ENCODE measurements around the gene GPBP1. TPM values are rescaled to one million over a fixed set of nuclear protein-coding genes. Genes with fewer than 3 reads are reported as not detected.
"Not testable (repeated sequence)": the region's sequence is repeated elsewhere in the genome, so short reads cannot be mapped to it uniquely, and the experiment has no call there.

Gene GPBP1
- total RNA-seq = 218 TPM

- peak within 1 kb of the TSS; percentile 97 for H3K4me3 ChIP-seq (ENCODE audit: low read length)
These were observed at the start of gene GPBP1 for GRCh38 chr5:57173319-57174127. Gene GPBP1, plus strand, starts transcription at chr5:57174059. Its CDS starts 40,072 bp downstream, at chr5:57214131.

DNA sequence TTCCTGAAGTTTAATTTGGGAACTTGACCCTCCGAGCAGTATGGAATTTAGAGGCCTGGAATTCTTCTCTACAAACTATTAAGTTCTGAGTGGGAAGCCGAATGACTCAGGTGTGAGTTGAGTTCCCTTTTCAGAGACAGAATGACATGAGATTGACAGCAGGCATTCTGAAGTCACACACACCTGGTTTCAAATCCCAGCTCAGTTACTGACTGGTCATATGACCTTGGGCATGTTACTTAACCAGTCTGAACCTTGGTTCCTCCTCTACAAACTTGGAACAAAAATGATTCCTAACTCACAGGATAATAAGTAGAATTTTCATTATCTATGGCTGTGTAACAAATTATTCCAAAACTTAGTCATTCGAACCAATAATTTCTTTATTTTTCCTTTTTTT is 45.5 kb upstream of the GPBP1 start:
- Histone ChIP-seq H3K4me1 (ENCODE audit: insufficient read depth, low read length) (no peaks in the 10 kb centered on the region), H3K4me3 (ENCODE audit: low read length) (no peak overlapping the region), H3K9me3 (ENCODE audit: low read depth, low read length) (no peaks in the 10 kb centered on the region), H3K27me3 (ENCODE audit: insufficient read depth, low read length) (no peaks in the 10 kb centered on the region)

More at GRCh38 chr5:57173319-57174127, at the start of gene GPBP1:
- H3K9me3 ChIP-seq (ENCODE audit: low read depth, low read length) = no peaks in the 10 kb centered on the region
- H3K27me3 ChIP-seq (ENCODE audit: insufficient read depth, low read length) = no peaks in the 10 kb centered on the region
- H3K4me1 ChIP-seq (ENCODE audit: insufficient read depth, low read length) = peaks cover 44% of the 10 kb centered on the region

DNA sequence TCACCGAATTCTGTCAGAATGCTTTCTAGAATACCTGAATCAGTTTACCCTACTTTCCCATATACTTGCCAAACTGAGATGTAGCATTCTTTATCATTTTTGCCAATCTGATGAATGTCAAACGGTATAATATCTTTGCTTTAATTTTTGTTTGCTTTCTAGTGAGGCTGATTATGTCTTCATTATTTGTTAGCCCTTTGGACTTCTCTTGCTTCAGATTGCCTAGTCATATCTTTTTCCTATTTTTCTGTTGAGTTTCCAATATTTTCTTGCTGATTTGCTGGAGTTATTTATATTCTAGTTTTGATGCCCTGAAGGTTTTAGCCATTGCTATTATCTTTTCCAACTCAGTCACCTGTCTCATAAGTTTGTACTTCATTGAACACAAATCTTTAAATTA is 40.3 kb upstream of the GPBP1 start:
- Histone ChIP-seq H3K4me3 (ENCODE audit: low read length) (no peak overlapping the region), H3K4me1 (ENCODE audit: insufficient read depth, low read length) (no peaks in the 10 kb centered on the region), H3K27me3 (ENCODE audit: insufficient read depth, low read length) (no peaks in the 10 kb centered on the region), H3K9me3 (ENCODE audit: low read depth, low read length) (no peaks in the 10 kb centered on the region)

DNA sequence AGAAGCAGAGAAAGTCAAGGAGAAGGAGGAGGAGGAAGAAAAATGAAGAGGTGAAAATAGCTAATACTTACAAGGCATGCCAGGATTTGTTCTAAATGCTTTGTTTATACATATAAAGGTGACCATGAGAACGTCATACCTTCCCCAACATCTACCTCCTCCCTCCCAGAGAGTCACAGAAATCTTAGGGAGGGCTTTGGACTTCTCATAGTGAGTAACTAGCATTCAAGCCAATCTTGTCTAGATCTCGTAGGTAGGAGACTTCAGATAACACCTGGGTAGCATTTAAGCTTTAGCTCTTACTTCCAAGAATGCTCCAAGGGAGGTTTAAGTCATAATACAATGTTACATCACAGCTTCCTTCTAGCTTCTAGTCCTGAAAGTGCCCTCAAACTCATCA is 36.5 kb upstream of the GPBP1 start:
- H3K4me1 ChIP-seq (ENCODE audit: insufficient read depth, low read length) = no peaks in the 10 kb centered on the region
- H3K27me3 ChIP-seq (ENCODE audit: insufficient read depth, low read length) = no peaks in the 10 kb centered on the region
- no peaks in the 10 kb centered on the region for H3K9me3 ChIP-seq (ENCODE audit: low read depth, low read length)
- no peak overlapping the region for H3K4me3 ChIP-seq (ENCODE audit: low read length)

- Histone ChIP-seq H3K4me1 (ENCODE audit: insufficient read depth, low read length) (no peaks in the 10 kb centered on the region), H3K27me3 (ENCODE audit: insufficient read depth, low read length) (no peaks in the 10 kb centered on the region), H3K4me3 (ENCODE audit: low read length) (no peak overlapping the region), H3K9me3 (ENCODE audit: low read depth, low read length) (peaks cover 4% of the 10 kb centered on the region)
These were observed 21.5 kb upstream of the GPBP1 start for GRCh38 chr5:57152316-57152715.

- H3K9me3 ChIP-seq (ENCODE audit: low read depth, low read length) = peaks cover 4% of the 10 kb centered on the region
- no peaks in the 10 kb centered on the region for H3K27me3 ChIP-seq (ENCODE audit: insufficient read depth, low read length)
- no peak overlapping the region for H3K4me3 ChIP-seq (ENCODE audit: low read length)
- no peaks in the 10 kb centered on the region for H3K4me1 ChIP-seq (ENCODE audit: insufficient read depth, low read length)
These were observed 18.8 kb upstream of the GPBP1 start for GRCh38 chr5:57155033-57155432.

DNA sequence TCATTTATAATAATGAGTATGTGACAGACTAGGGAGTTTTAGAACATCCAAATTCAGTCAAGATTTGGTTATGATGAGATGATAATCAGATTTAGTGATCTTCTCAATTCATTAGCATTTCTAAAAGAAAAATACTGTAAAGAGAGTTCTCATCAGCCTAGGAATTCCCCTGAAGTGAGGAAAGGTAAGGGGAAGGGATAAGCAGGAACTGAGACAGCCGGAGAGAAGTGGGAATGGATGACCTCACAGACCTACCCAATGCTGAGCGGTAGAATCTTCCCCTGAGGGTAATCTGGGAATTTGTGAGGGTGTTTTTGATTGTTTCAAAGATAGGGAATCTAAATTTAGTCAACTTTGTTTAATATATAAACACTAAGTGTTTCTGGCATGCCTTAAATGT is 16.7 kb upstream of the GPBP1 start:
- Histone ChIP-seq H3K27me3 (ENCODE audit: insufficient read depth, low read length) (no peaks in the 10 kb centered on the region), H3K9me3 (ENCODE audit: low read depth, low read length) (peaks cover 4% of the 10 kb centered on the region), H3K4me3 (ENCODE audit: low read length) (no peak overlapping the region), H3K4me1 (ENCODE audit: insufficient read depth, low read length) (no peaks in the 10 kb centered on the region)

DNA sequence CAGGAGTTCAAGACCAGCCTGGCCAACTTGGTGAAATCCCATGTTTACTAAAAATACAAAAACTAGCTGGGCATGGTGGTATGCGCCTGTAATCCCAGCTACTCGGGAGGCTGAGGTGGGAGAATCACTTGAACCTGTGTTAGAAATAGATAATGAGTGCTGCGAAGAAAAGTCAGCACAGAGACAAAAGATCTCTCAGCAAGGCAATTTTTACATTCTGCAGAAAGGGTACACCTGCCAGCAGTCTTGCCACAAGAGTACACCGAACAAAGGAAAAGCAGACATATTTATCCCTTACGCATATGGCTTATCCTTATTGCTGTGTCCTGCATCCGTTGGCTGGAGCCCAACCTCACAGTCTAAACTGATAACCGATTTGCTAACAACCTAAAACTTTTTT is 16.2 kb upstream of the GPBP1 start:
- Histone ChIP-seq H3K9me3 (ENCODE audit: low read depth, low read length) (peaks cover 4% of the 10 kb centered on the region), H3K27me3 (ENCODE audit: insufficient read depth, low read length) (no peaks in the 10 kb centered on the region), H3K4me1 (ENCODE audit: insufficient read depth, low read length) (no peaks in the 10 kb centered on the region), H3K4me3 (ENCODE audit: low read length) (no peak overlapping the region)

DNA sequence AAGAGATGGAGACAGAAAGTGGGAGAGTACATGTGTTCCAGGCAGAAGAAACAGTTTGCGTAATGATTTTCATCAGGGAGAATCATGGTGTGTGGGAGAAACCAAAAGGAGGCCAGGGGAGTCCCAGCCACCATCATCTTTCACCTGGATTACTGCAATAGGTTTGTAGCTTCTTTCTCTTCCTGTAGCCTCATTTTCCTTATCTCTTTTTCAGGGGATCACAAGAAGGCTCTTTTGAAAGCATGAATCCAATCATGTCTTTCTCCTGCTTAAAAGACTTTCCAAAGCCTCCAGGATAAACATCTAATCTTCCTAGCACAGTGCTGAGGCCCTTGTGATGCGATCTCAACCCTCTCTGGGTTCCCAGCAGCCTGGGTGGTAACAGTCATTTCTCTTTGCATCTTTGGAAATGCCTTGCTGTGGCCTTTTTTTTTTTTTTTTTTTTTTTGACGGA is 10.3 kb upstream of the GPBP1 start:
- Histone ChIP-seq H3K4me3 (ENCODE audit: low read length) (no peak overlapping the region), H3K27me3 (ENCODE audit: insufficient read depth, low read length) (no peaks in the 10 kb centered on the region), H3K4me1 (ENCODE audit: insufficient read depth, low read length) (no peaks in the 10 kb centered on the region), H3K9me3 (ENCODE audit: low read depth, low read length) (no peaks in the 10 kb centered on the region)

DNA sequence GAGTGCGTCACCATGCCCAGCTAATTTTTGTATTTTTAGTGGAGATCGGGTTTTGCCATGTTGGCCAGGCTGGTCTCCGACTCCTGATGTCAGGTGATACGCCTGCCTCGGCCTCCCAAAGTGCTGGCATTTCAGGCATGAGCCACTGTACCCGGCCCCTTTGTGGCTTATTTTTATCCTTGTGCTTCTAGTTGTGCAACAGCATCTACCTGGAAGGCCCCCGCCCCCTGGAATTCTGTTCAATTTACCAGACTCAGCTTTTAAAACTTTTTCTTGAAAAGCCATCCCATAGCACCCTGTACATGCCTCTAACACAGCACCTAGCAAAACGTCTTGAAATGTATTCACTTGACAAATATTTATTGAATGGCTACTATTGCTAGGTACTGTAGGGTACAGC is 9.7 kb upstream of the GPBP1 start:
- Histone ChIP-seq H3K4me3 (ENCODE audit: low read length) (no peak overlapping the region), H3K4me1 (ENCODE audit: insufficient read depth, low read length) (no peaks in the 10 kb centered on the region), H3K9me3 (ENCODE audit: low read depth, low read length) (no peaks in the 10 kb centered on the region), H3K27me3 (ENCODE audit: insufficient read depth, low read length) (no peaks in the 10 kb centered on the region)

DNA sequence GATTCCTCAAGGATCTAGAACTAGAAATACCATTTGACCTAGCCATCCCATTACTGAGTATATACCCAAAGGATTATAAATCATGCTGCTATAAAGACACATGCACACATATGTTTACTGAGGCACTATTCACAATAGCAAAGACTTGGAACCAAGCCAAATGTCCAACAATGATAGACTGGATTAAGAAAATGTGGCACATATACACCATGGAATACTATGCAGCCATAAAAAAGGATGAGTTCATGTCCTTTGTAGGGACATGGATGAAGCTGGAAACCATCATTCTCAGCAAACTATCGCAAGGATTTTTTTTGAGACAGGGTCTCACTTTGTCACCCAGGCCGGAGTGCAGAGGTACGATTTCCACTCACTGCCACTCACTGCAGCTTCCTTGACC is 8.7 kb upstream of the GPBP1 start:
- not testable (repeated sequence) for H3K9me3 ChIP-seq (ENCODE audit: low read depth, low read length); H3K27me3 ChIP-seq (ENCODE audit: insufficient read depth, low read length); H3K4me3 ChIP-seq (ENCODE audit: low read length); H3K4me1 ChIP-seq (ENCODE audit: insufficient read depth, low read length)

- Histone ChIP-seq H3K27me3 (ENCODE audit: insufficient read depth, low read length) (no peaks in the 10 kb centered on the region), H3K4me3 (ENCODE audit: low read length) (no peak overlapping the region), H3K9me3 (ENCODE audit: low read depth, low read length) (no peaks in the 10 kb centered on the region), H3K4me1 (ENCODE audit: insufficient read depth, low read length) (no peaks in the 10 kb centered on the region)
These were observed 7.6 kb upstream of the GPBP1 start for GRCh38 chr5:57166276-57166675.

GRCh38 chr5:57167201-57167600 is 6.7 kb upstream of the GPBP1 start:
- H3K9me3 ChIP-seq (ENCODE audit: low read depth, low read length) = no peaks in the 10 kb centered on the region
- H3K4me3 ChIP-seq (ENCODE audit: low read length) = no peak overlapping the region
- peaks cover 6% of the 10 kb centered on the region for H3K4me1 ChIP-seq (ENCODE audit: insufficient read depth, low read length)
- no peaks in the 10 kb centered on the region for H3K27me3 ChIP-seq (ENCODE audit: insufficient read depth, low read length)

DNA sequence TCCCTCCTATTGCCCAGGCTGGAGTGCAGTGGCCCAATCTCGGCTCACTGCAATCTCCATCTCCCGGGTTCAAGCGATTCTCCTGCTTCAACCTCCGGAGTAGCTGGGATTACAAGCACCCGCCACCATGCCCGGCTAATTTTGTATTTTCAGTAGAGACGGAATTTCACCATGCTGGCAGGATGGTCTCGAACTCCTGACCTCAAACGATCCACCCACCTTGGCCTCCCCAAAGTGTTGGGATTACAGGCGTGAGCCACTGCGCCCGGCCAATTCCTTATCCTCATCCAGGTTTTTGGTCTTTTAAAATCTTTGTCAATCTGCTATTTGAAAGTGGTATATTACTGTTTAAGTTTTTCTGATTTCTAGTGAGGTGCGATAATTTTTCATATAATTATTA is 3.7 kb upstream of the GPBP1 start:
- peaks cover 18% of the 10 kb centered on the region for H3K4me1 ChIP-seq (ENCODE audit: insufficient read depth, low read length)
- H3K9me3 ChIP-seq (ENCODE audit: low read depth, low read length); H3K27me3 ChIP-seq (ENCODE audit: insufficient read depth, low read length); H3K4me3 ChIP-seq (ENCODE audit: low read length): not testable (repeated sequence)

DNA sequence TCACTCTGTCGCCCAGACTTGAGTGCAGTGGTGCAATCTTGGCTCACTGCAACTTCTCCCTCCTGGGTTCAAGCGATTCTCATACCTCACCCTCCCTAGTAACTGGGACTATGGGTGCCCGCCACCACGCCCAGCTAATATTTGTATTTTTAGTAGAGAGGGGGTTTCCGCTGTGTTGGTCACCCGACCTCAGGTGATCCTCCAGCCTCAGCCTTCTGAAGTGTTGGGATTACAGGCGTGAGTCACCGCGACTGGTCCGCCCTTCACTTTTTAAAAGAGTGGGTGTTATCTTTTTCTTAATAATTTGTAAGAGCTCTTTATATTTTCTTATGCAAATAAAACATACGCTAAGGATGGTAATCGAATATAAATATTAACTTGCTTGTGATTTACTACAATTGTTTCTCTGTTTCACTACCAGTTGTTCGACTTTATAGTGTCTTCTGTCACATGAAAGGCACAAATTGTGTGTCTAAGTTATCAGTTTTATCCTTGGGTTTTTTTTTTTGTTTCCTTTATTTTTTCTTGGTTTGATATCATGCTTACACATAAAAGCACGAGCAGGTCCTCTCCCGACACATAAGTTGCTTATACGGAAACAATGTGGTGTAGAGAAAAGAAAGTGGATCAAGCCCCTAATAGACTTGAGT is 1.9 kb upstream of the GPBP1 start:
- Histone ChIP-seq H3K27me3 (ENCODE audit: insufficient read depth, low read length) (no peaks in the 10 kb centered on the region), H3K4me1 (ENCODE audit: insufficient read depth, low read length) (peaks cover 30% of the 10 kb centered on the region), H3K4me3 (ENCODE audit: low read length) (peak overlapping the region; percentile 97), H3K9me3 (ENCODE audit: low read depth, low read length) (no peaks in the 10 kb centered on the region)

Measured in mononuclear cell (primary cell).